Anterior cingulate cortex (tissue), 58 donors: ENCODE results near the gene HAUS2.
"Not testable (repeated sequence)": the region's sequence is repeated elsewhere in the genome, so short reads cannot be mapped to it uniquely, and the experiment has no call there.

ENCODE experiments used
- DNase-seq, 58 donors: peaks; one replicate each; lab custom pipeline; 2025; lab: John Stamatoyannopoulos, UW

HAUS2 gene

DNA sequence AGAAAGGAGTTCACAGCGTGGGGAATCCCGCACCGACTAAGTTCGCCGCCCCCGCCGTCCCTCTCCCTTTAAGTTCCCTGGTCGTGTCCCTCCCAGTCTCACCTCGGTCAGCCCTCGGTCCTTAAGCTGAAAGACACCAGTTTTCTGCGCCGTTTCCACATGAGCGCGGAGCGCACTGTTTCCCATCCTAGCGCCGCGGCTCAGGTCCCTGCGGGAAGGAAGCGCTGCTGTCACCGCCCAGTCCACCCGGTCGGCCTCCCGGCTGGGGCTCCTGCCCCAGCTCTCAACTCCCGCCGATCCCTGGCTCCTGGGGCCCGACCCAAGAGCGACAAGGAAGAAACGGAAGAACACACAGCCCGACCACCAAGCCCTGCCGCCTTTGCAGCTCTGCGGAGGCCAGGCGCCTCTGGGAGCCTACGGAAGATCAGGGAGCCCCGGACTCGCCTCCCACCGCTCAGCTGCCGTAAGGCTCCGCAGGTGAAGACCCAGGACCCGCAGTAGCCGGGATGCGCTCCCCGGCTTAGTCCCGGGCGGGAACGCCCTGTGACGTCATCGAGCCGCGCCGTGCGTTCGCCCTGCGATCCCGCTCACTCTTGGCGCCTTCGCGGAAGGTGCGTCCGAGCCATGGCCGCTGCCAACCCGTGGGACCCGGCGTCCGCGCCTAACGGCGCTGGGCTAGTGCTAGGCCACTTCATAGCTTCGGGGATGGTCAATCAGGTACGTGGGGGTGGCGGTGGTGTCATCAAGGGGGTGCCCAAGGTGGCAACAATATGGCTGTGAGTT, at the start of gene HAUS2, which contains the start of gene LRRC57:
Gene HAUS2, plus strand, starts transcription at position 590 of the 783 bp plus-strand sequence. Its CDS starts 35 bp downstream, at position 625.
Gene LRRC57, minus strand, starts transcription at position 545 of the 783 bp plus-strand sequence. Its CDS starts 359 bp downstream, at position 186.
- DNase-seq = peak in 57 of 58 donors; percentile 43 to 86 (median 71)

DNA sequence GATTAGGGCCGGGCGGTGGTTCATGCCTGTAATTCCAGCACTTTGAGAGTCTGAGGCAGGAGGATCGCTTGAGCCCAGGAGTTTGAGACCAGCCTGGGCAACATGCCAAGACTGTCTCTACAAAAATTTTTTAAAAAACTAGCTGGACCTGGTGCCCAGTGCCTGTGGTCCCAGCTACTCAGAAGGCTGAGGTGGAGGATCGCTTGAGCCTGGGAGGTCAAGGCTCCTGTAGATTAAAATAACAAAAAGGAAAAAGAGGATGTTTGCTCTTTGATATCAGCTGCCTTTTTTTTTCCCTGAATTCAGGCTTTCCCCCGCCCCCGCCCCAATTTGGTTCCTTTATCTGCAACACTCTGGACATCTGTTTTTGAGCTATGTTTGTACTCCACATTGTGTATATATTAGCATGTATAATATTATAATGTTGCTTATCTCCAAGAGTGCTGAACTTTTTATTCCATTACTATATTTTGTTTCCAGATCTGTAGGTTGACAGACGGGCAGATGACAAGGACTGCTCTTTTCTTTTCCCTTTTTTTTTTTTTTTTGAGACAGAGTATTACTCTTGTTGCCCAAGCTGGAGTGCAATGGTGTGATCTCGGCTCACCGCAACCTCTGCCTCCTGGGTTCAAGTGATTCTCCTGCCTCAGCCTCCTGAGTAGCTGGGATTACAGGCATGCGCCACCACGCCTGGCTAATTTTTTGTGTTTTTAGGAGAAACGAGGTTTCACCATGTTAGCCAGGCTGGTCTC, 48.6 kb upstream of the HAUS2 start:
- peak in 2 of 58 donors; percentile 14 to 21 for DNase-seq

DNA sequence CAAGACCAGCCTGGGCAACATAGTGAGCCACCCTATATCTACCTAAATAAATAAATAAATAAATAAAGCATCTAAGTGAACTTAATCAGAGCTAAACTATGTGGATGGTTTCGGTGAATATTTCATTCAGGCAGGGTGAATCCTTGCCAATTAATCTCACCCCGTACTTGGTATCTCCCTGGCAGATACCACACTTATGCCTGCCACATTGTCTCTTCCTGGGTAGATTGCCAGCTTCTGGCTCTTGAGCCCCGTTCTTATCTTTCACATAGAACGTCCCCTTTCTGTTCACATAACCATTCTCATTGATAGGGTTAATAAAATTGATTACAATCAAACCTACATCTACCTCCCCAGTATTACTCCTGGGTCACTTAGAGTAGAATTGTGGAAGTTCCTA, 46.2 kb upstream of the HAUS2 start:
- DNase-seq = no peak

DNA sequence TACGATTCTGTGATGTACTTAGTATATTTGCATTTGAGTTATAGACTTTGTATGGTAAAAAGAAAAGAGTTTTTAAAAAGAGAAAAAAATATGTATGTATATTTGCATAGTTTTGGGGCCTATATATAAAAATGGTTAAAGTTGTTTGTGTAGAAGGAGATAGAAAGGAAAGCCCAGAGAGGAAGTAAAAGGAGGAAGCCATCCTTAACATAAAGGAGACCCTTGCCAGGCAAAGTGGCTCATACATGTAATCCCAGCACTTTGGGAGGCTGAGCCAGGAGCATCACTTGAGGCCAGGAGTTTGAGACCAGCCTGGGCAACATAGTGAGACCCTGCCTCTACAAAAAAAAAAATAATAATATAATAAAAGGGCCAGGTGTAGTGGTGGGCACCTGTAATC, 44.8 kb upstream of the HAUS2 start:
- no peak for DNase-seq

DNA sequence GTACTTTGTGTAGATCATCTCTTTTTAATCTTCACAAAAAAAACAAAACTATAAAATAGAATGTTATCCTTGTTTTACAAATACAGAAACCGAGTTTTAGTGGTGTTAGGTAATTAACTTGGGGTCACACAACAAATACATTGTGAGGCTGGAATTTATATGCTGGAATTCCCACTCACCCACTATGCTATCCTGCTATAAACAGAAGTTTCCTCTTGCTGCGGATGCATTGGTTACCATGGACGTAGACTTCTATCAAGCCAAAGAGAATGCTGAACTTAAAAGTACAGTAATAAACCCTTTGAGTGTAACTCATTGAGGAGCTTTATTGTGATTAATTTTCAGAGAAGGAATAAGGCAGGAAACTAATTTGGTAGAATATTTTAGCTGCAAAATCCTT, 44.0 kb upstream of the HAUS2 start:
- DNase-seq = no peak

DNA sequence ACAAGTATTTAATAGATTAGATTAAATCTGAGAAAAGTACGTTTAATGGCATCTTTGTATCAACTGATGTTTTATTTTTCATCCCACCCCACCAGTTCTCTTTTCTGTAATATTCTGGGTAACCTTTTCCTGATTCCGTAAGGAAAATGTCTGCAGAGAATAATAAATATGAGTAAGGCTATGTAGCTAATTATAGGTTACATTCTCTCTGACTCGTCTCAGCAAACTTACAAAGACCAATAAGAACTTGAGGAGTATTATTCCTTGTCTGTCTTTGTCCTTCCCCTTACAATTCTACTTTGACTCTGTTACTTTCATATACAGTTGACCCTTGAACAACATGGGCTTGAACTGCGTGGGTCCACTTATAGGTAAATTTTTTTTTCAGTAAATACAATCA, 41.1 kb upstream of the HAUS2 start:
- DNase-seq = no peak

DNA sequence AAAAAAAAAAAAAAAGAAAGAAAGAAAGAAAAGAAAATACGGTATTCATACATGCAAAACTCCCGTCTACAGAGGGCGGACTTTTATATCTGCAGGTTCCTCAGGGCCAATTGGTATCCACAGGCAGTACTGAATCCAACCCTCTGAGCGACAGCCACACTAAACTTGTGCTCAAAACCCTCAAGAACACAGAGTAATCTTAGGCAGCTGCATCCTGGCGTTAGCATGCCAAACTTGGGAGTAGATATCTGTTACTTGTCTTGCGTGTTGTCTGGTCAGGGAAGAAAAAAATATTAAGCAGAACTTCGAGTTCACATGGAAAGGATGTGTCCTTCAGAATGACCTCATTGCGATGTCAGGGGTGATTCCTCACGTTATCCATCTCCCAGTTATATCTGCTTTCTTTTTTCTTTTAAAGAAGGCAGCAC, 40.4 kb upstream of the HAUS2 start:
- DNase-seq = no peak

DNA sequence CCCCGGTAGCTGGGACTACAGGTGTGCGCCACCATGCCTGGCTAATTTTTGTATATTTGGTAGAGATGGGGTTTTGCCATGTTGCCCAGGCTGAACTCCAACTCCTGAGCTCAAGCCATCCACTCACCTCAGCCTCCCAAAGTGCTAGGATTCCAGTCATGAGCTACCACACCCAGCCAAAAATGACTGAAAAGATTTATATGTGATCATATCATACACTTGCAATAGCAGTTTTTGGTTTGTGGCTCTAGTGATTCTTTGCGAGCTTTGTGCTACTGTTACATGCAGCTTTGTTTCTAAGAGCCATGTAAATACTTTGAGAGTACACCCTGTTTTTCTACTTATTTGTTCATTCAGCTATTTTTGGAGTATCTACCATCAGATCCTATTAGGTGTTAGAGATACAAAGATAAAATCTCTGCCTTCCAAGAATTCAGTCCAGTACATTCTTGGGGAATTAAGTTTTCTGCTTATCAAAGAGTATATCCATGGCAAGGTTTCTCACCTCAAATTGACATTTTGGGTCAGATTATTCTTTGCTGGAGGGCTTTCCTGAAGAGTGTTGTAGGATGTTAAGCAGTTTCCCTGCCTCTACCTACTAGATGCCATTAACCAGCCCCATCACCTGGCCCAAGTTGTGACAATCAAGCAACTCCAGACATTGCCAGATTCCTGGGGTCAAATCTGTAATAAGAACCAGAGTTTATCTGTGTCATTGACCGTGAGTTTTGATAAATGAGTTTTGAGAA, 38.2 kb upstream of the HAUS2 start:
- DNase-seq = no peak

DNA sequence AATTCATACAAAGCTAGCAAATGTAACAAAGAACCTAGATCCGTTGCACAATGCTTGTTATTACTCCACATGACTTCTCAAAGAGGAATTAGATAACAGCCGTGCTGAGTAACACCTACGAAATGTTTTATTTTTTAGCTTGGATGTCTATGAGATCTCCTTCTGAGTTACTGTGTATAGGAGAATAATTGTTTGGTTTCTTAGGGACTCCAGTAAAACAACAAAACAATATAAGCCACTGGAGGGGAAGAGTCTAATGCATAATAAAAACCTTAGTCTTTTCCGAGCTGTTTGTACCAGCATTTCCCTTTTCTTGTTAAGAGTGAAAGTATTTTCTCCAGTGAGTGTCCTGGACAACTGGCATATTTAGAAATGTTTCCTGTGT, 37.6 kb upstream of the HAUS2 start:
- DNase-seq = no peak

DNA sequence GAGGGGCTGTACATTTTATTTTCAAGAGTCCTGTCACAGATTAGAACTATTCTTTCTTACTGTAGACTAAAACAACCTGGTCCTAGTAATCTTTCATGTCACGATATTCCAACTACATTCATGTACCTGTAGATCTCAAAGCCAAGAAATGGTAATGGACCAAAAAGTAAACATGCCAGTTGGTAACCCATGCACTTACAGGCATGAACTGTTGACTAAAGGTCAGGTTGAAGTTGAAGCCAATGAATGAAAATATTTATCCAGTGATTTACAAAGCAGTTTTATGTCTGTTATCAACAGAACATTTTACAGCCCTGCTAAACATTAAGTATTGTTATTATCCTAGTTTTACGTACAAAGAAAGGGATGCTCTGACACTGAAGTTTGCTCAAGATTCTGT, 25.3 kb upstream of the HAUS2 start:
- no peak for DNase-seq

DNA sequence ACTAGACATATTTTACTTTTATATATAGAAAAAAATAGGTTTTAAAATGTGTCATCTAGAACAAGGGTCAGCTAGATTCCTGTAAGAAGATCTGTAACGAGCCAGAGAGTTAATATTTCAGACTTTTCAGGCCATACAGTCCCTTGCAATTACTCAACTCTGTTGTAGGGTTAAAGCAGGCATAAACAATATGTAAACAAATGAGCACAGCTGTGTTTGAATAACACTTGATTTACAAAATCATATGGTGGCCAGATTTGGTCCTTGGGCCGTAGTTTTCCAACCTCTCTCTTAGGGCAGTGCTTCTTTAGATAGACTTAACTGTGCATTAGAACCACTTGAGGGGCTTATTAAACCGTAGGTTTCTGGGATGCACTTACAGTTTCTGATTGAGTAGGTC, 19.7 kb upstream of the HAUS2 start:
- DNase-seq = no peak

DNA sequence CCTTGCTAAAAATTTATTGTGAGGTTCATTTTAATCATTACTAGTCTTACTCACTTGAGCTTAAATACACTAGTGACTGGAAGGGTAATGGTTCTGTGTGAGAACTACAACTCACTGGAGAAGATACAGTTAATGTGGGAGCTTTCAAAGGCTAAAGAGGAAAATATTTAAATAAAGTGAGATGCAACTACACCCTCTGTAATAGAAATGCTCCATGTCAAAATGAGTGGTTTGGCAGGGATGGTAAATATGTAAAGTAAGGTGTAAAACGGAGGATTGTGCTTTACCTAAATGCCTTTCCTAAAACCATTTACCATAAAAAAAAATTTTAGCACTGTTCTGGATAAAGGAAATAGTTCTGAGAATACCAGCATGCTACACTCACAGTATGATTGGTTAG, 15.4 kb upstream of the HAUS2 start:
- no peak for DNase-seq

DNA sequence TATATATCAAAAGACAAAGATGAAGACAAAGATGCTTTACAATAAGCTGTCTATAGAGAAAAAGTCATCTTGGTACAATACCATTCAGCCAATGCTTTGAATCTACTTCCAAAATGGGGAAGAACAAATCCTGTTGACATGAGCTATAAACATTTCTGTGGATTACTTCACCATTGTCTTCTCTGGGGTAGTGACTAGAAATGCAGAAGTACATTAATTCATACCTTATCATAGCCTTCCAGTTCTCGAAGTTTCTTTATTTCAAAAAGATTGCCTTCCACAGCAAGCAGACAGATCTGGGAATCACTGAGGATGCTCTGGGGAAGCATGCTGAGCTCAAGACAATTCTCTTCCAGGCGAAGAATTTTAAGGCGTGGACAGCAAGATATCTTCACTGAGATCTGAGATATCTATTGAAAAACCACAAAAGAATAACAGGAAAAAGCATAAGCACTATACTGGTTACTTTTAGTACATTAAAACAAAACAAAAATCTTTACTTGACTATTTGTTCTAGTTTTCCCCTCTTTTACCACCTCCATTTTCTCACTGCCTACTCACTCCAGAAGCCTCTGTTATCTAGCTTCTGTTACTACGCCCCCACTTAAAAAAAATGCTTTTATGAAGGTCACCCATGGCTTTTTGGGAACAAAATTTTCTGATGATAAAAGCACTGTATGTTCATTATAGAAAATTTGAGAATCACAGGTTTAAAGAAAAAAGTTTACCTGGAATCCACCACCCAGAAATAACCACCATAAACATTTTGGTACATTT, 3.6 kb upstream of the HAUS2 start:
- DNase-seq = no peak

DNA sequence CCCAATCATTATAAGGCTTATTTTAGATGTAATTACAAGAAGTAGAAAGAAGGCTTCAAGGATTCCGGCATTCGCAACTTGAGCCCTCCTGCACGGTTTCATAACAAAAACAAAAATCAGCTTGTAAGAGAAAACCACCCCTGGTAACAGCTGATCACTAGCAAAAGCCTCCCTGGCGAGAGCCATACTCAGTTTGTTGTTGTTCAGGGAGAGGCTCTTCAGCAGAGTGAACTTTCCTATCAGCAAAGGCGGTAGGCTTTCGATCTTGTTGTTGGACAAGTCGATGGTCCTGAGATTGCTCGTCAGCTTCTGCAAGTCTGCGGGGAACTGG, 755 bp upstream of the HAUS2 start:
- peak in 3 of 58 donors; percentile 28 to 50 (median 45) for DNase-seq

DNA sequence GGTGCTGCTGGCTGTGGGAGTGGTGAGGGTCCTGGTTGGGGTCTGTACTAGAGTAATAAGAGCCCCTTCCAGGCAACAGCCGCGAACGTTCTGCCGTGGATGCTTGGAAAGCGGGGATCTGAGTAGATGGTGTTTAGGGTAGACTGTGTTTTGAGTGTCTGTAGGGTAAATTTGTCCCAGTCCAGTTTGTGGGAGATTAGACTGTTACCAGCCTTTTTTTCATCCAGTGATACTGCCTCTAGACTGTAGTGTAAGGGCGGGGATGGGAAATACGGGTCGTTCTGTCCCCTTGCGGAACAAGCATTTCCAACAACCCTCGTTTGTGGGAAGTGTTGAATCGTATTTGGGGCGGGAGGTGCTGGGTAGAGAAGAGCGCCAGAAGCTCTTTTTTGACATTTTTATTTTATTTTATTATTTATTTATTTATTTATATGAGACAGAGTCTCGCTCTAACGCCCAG, 424 bp downstream of the HAUS2 start:
- DNase-seq = peak in 4 of 58 donors; percentile 2 to 36 (median 20)

DNA sequence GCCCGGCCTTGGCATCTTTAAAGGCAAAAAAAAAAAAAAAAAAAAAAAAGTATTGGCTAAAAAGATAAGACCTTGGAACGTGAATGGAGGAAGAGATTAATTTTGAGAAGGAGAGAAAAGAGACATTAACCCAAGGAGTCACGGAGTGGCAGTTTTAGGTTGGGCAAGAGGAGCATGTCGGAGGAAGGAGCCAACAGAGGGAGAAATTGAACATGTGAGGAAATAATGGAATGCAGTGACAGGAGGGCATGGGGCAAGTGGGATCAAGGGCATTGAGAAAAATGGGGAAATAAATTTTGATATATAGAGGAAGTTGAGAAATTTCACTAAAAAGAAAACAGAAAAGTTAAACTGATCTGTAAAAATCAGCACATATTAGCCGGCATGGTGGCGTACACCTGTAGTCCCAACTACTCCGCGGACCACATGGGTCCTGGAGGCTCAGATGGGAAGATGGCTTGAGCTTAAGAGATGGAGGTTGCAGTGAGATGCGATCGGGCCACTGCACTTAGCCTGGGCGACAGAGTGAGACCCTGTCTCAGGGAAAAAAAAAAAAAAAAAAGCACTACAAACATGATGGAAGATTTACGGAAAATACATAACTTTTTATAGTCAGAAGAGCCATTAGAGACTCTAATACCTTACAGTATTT, 1.2 kb downstream of the HAUS2 start:
- no peak for DNase-seq

DNA sequence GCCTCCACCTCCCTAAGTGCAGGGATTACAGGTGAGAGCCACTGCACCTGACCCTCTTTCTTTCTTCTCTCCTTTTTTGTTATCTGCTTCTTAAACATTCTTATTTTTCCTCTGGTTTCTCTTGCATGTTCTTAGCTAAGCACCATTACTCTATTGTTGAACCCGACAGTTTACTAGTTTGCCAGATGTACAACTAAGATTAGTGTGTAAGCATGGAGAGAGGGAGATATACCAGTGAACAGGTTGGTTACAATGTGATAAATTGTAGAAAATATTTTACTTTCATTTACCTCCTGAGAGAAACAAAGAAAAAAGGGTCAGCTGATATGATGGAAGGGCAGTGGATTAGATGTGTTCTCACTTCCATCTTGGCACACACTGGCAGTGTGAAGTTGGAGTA, 4.9 kb downstream of the HAUS2 start:
- no peak for DNase-seq

DNA sequence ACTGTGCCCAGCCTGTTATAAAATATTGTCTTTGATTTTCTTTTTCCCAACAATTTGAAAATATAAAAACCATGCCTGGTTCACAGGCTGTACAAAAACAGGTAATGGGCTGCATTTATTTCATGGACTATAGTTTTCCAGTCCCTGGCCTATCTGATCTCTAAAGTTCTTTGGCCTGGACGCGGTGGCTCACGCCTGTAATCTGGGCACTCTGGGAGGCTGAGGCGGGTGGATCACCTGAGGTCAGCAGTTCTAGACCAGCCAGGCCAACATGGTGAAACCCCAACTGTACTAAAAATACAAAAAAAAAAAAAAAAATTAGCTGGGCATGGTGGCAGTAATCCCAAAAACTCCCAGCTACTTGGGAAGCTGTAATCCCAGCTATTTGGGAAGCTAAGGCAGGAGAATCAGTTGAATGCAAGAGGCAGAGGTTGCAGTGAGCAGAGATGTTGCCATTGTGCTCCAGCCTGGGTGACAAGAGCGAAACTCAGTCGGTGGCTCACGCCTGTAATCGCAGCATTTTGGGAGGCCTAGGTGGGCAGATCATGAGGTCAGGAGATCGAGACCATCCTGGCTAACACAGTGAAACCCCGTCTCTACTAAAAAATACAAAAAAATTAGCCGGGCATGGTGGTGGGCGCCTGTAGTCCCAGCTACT, 8.0 kb downstream of the HAUS2 start:
- not testable (repeated sequence) for DNase-seq

DNA sequence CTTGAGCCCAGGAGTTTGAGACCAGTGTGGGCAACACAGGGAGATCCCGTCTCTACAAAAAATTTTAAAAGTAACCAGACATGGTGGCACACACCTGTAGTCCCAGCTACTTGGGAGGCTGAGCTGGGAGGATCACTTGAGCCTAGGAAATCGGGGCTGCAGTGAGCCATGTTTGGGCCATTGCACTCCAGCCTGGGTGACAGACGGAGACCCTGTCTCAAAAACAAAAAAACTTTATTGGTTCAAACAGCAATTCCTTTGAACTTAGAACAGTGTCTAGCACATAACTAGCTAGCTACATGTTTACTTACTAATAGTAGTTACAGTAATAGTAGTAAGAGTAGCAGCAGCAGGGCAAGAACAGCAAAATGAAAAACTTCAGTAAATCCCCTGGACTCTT, 10.1 kb downstream of the HAUS2 start:
- DNase-seq = no peak
